ENCODE measurements around the gene TECTB. TPM values are rescaled to one million over a fixed set of nuclear protein-coding genes. Genes with fewer than 3 reads are reported as not detected.

TECTB gene
- total RNA-seq, 6 experiments from 2014 or later = not detected

DNA sequence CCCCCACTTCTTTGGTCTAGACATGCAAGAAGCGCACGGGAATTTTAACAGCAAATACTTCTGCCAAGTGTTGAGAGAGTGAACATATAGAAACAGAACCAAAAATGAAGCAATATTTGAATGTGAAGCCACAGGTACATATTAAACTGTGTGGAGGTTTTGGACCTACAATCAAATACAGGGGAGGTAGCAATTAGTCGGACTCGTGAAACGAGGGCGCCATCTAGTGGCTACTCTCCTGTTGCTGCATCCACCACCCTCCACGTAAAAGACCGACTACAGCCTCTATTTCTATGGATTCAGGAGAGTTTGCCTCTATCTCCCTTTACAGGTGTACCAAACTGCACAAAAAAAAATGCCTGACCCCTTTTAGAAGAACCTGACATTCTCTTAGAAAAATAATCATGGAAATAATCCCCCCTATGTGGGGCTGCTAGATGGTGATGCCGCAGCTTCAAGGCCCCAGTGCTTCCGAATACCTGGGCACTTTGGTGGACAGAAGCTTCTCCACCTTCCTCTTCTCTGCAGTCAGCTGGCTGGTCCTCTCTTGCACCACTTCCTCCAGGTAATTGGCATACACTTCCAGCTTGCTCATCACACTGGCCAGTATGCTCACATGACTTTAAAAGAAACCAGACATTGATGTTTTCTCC, 31.7 kb downstream of the TECTB start:
- peak; percentile 60 for DNase-seq
- peaks cover 22% of the 10 kb centered on the region for H3K4me1 Mint-ChIP-seq (ENCODE audit: low read depth)

GRCh38 chr10:112327678-112328077, 44.5 kb downstream of the TECTB start:
- peaks cover 2% of the 10 kb centered on the region for H3K4me1 Mint-ChIP-seq (ENCODE audit: low read depth)
- no peaks in the 10 kb centered on the region for H3K36me3 Mint-ChIP-seq (ENCODE audit: low read depth)
- no peak for DNase-seq
- no peaks in the 10 kb centered on the region for H3K9me3 Mint-ChIP-seq
- no peak for TF ChIP-seq CTCF (IDR thresholded peaks at IDR 0.05)
- H3K27ac Mint-ChIP-seq = no peak overlapping the region
- peaks cover 17% of the 10 kb centered on the region for H3K27me3 Mint-ChIP-seq (ENCODE audit: insufficient read depth)
- no peak overlapping the region for H3K4me3 Mint-ChIP-seq

More for the DNA sequence above, 31.7 kb downstream of the TECTB start:
- no peaks in the 10 kb centered on the region for H3K36me3 Mint-ChIP-seq (ENCODE audit: low read depth)
- peak; percentile 98 for TF ChIP-seq CTCF (IDR thresholded peaks at IDR 0.05)
- no peak overlapping the region for H3K27ac Mint-ChIP-seq
- H3K27me3 Mint-ChIP-seq (ENCODE audit: insufficient read depth) = peaks cover 18% of the 10 kb centered on the region
- H3K4me3 Mint-ChIP-seq = no peak overlapping the region
- no peaks in the 10 kb centered on the region for H3K9me3 Mint-ChIP-seq

GRCh38 chr10:112330162-112330561, 47.0 kb downstream of the TECTB start:
- no peaks in the 10 kb centered on the region for H3K36me3 Mint-ChIP-seq (ENCODE audit: low read depth)
- H3K4me1 Mint-ChIP-seq (ENCODE audit: low read depth) = peaks cover 16% of the 10 kb centered on the region
- no peak for DNase-seq
- H3K27me3 Mint-ChIP-seq (ENCODE audit: insufficient read depth) = peaks cover 11% of the 10 kb centered on the region
- H3K4me3 Mint-ChIP-seq = no peak overlapping the region
- H3K9me3 Mint-ChIP-seq = no peaks in the 10 kb centered on the region
- H3K27ac Mint-ChIP-seq = no peak overlapping the region
- TF ChIP-seq CTCF (IDR thresholded peaks at IDR 0.05) = no peak

GRCh38 chr10:112330607-112331160, 47.5 kb downstream of the TECTB start:
- no peak overlapping the region for H3K27ac Mint-ChIP-seq

GRCh38 chr10:112332022-112332421, 48.8 kb downstream of the TECTB start:
- H3K36me3 Mint-ChIP-seq (ENCODE audit: low read depth) = no peaks in the 10 kb centered on the region
- no peak overlapping the region for H3K27ac Mint-ChIP-seq
- H3K4me1 Mint-ChIP-seq (ENCODE audit: low read depth) = peaks cover 28% of the 10 kb centered on the region
- H3K4me3 Mint-ChIP-seq = no peak overlapping the region
- TF ChIP-seq CTCF (IDR thresholded peaks at IDR 0.05) = no peak
- H3K27me3 Mint-ChIP-seq (ENCODE audit: insufficient read depth) = peaks cover 7% of the 10 kb centered on the region
- no peaks in the 10 kb centered on the region for H3K9me3 Mint-ChIP-seq
- DNase-seq = no peak

More at GRCh38 chr10:112330607-112331160, 47.5 kb downstream of the TECTB start:
- no peaks in the 10 kb centered on the region for H3K9me3 Mint-ChIP-seq
- no peaks in the 10 kb centered on the region for H3K36me3 Mint-ChIP-seq (ENCODE audit: low read depth)
- no peak for TF ChIP-seq CTCF (IDR thresholded peaks at IDR 0.05)
- H3K27me3 Mint-ChIP-seq (ENCODE audit: insufficient read depth) = peaks cover 10% of the 10 kb centered on the region
- DNase-seq = no peak
- peaks cover 21% of the 10 kb centered on the region for H3K4me1 Mint-ChIP-seq (ENCODE audit: low read depth)
- H3K4me3 Mint-ChIP-seq = no peak overlapping the region

All from HFFc6 (cell line).